Pons (tissue), 1 donor: ENCODE results near the gene CABLES1.
A peak's percentile ranks its signal among the peaks of the same experiment; 100 is the strongest.
"Not testable (repeated sequence)": the region's sequence is repeated elsewhere in the genome, so short reads cannot be mapped to it uniquely, and the experiment has no call there.

ENCODE experiments used
- DNase-seq: peaks from one replicate; pipeline ENCODE4 v3.0.0-alpha.2; 2016; ENCODE audit warnings: low spot score

CABLES1 gene

DNA sequence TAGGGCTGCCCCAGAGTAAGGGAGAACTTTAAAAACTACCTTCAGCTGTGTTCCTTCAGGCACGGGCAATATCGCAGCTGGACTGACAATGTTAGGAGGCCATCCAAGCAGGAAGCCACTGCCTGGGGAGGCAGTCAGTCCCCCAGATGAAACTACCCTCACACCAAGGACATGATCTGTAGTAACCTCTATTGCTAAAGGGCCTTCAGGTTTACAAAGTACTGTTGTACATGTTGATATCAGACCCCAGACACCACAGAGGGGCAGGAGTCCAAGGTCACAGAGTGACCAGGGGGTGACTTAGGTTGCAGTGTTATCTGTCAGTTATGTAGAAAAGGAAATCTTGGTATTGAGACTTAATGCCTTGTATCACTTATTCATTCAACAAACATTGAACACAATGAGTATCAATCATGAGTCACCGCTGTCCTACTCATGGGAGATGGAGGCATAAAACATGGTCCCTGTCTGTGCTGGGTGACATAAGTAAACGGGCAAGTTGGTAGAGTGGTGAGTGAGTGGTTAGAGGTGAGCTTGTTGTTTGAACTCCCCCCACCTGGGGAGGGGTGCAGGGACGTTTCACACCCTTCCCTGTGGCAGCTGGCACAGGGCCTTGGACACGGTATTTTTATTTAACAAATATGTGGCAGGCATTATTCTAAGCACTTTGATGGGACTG, 7.1 kb downstream of the CABLES1 start:
- no peak for DNase-seq

- no peak for DNase-seq
These were observed 7.9 kb downstream of the CABLES1 start for GRCh38 chr18:23143016-23143814.

DNA sequence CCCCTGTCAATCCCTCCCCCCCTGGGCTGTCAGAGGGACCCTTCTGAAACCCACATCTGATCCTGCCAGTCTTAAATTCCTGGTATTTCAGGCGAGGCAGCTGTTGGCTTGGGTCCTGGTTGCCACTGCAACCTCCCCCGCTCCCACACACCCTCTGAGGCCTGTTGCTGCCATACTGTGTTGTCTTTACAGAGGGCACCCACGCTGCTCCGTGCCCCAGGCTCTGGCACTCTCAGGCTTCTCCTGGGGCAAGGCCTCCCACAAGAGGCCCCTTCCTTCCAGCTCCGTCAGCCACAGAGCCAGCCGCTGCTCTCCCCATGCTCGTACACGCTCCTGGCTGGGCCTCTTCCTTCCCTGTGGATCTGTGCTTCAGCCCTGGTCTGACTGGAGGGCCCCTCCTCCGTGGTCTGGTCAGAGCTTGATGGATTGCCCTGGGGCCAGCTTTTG, 8.6 kb downstream of the CABLES1 start:
- no peak for DNase-seq

DNA sequence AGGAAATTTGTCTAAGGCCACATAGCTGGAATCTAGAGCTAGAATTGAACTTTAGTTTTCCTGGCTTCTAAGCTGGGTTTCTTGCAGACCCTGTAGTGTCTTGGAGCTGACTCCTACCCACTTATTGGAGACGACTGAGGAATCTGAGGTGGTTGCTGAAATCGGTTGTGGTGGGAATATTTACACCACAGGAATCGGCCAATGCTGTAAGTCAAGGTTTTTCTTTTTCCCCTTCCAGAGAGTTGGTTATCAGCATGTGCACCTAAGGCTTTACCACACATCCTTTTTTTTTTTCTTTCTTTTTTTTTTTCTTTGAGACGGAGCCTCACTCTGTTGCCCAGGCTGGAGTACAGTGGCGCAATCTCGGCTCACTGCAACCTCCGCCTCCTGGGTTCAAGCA, 9.4 kb downstream of the CABLES1 start:
- no peak for DNase-seq

GRCh38 chr18:23145621-23146020, 10.3 kb downstream of the CABLES1 start:
- no peak for DNase-seq

DNA sequence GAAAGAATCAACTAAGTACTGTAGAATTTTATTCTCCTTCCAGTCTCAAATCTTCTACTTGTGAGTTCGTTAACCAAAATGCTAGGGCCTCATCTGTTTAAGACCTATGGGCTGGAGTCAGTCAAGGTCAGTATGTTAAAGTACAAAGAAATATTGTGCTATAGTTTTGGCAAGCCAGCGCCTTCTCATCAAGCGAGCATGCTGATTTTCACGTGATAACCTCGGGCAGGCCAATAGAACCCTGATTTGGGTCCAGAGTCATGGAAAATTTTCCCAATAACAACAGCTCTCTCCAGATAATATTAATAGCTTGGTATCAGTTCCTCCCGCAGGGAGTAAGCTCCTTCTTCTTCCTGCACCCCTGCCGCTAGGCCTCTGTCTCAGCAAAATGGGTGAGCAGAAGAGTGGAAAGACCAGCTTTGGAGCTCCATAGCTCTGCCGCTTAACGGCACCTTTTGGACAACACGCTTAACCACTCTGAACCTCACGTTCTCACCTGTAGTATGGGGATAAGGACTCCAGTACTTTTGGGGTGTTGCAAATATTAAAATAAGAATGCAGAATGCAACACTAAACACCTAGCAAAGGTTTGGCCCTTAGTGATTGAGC, 11.7 kb downstream of the CABLES1 start:
- peak; percentile 66 for DNase-seq

DNA sequence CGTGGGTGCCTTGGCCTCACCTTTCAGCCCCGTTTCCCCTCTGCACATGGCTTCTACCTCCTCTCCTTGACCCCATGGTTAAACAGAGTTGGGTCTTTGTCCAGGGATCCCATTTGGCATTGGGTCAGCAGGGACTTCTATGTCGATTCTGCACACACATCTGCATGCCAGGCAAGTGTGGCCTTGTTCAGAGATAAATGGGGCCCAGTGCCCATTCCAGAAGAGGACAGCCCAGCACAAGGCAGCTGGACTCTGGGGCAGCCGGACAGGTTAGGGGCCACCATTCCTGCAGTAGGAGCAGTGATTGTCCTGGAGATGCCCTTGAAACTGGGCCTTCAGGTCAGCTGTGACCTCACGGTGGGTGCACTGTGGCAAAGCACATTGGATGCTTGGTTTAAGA, 13.1 kb downstream of the CABLES1 start:
- DNase-seq, result no peak

GRCh38 chr18:23149570-23149969, 14.3 kb downstream of the CABLES1 start:
- DNase-seq, result no peak

DNA sequence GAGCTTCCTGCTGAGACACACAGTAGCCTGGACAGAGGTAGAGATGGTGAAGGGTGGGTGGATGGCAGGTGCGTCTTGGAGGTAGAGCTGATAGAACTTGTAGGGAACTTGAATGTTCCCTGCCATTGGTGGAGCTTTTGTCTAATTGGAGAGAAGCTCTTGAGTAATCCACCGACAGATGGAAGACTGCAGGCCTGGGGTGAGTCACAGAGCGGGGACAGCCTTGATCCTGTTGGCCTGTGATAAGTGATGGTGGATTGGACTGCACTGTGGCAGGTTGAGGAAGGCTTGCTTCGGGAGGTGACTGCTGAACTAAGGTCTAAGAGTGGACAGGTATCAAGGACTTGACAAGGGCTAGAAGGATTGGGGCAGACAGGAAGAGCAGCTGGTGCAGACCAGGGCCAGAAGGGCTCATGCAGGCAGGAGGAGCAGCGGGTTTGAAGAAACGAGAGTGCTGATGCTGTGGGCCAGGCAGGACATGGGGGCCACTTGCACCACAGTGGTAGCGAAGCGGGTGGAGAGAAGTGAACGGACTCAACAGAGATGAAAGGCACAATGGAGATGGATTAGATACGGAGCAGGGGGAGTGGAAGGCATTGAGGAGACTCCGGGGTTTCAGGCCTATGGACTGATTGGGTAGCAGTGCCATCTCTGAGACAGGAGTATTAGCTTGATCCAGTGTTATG, 16.3 kb downstream of the CABLES1 start:
- DNase-seq, result no peak

GRCh38 chr18:23154030-23154429, 18.7 kb downstream of the CABLES1 start:
- DNase-seq, result no peak

- DNase-seq, result no peak
These were observed 19.7 kb downstream of the CABLES1 start for GRCh38 chr18:23154823-23155500.

- no peak for DNase-seq
These were observed 20.3 kb downstream of the CABLES1 start for GRCh38 chr18:23155537-23155936.

DNA sequence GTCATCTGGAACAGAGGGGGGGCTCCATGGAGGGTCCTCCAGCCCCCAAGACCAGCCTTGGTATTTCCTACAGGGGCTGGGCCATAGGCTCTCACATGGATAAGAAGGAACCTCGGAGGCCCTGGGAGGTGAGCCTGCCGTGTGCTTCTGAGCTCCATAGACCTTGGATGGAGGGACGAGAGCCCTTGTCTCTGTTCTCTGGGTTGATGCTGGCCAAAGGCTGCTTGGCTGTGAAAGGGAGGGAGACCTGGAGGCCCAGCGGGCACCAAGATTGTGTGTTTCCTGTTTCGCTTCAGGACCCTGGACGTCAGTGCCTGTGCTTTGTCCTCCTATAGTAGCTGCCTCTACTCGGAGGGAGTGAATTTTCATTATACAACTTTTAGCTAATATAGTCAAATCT, 20.8 kb downstream of the CABLES1 start:
- DNase-seq, result no peak

GRCh38 chr18:23158058-23158457, 22.8 kb downstream of the CABLES1 start:
- DNase-seq, result no peak

GRCh38 chr18:23158884-23159283, 23.6 kb downstream of the CABLES1 start:
- not testable (repeated sequence) for DNase-seq

DNA sequence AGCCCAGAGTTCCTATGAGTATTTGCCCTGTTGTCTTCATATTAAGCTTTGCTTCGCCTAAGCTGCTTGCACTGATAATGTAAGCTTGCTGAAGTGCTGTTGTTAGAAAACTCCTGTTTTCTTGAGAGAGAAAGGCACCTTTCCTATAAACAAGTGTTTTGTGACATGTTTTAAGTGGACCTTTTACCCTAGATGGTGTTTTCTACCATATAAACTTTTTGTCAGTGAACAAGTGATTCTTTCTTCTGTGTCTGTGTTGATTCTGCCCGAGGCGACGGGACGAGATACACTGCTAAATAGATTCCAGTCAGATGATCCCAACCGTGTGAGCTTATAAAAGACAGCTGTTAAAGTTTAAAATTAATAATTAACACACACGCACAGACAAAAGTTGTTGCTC, 24.1 kb downstream of the CABLES1 start:
- no peak for DNase-seq

DNA sequence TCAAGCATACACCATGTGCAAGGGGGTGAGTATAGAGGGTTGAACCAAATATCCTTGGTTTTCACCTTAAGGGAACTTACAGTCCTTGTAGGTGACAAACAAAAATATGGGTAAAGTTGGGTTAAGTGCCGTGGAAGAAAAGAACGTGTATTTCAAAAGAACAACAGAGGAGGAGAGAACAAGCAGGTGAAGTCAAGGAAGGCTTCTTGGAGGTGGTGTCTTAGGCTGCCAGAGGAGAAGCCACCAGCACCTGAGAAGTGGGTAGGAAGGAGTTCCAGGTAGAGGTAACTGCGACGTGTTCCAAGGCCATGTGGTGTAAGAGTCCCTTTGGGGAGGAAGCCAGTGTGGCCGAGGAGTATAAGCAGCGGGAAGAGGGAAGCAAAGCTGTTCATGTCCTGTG, 27.2 kb downstream of the CABLES1 start:
- no peak for DNase-seq

- DNase-seq, result no peak
These were observed 28.7 kb downstream of the CABLES1 start for GRCh38 chr18:23163786-23164533.

- DNase-seq, result no peak
These were observed 30.2 kb downstream of the CABLES1 start for GRCh38 chr18:23165271-23166068.

DNA sequence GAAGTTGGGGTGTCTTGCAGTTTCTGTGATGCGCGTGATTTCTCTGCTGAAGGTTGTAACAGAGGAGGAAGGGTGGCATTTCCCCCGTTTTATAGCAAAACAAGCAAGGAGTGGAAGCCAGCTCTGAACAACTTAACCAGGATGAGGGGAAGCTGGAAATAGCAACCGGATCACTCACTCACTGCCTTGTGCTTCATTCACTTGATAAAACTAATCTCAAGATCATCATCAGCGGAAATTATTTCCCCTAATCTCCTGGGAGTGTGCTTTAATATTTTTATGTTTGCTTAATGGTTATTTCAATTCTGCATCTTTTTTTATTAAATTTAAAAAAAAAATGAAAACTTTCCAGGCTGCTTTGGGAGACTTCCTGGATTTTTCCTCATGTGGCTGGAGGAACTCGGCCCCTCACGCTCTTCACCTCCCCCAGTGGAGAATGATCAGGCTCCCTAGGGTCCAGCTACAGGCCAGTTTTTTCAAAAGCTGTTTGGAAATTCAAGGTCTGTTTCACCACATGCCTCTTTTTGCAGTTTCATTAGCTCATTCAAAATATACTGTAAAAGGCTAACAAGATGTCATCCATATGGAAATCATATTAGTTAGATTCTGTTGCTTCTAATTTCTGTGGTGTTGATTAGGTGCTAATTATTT, 31.7 kb downstream of the CABLES1 start:
- DNase-seq, result no peak
